Testis (tissue), 2 donors: ENCODE results near the gene DMD.

ENCODE experiments used
- POLR2A ChIP-seq: fragments of 450-650 bp; IDR thresholded peaks from one replicate; pipeline ENCODE4 v1.6.1; 2017; ENCODE audit warnings: antibody characterized with exemption, mild to moderate bottlenecking, moderate library complexity
- TF ChIP-seq, protein P1 (sequence below), 3 experiments: fragments of 450-650 bp in 2 of 3; fragments of 200-600 bp in 1 of 3; sonication (generic) in 1 of 3; IDR thresholded peaks; one replicate each; pipeline ENCODE4 v1.5.1; 2016 to 2019; ENCODE audit warnings: antibody characterized with exemption in 3 of 3, mild to moderate bottlenecking in 2 of 3, moderate library complexity in 1 of 3

DNA sequence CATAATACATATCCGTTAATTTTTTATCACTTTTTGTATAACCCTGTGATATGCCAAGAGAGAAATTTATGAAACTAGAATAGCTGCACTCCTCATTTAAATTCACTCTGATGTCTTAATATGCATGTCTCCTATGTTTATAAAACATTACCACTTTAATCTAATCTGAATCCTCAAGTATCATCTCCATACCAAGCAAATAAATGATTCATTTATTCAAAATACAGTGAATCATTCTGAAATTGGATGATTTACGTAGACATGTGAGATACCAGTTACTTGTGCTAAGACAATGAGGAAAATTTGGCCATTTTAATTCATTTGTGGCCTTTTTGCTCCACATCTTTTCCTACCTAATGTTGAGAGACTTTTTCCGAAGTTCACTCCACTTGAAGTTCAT lies 1704.4 kb downstream of the DMD start:
- TF ChIP-seq, protein P1, sequence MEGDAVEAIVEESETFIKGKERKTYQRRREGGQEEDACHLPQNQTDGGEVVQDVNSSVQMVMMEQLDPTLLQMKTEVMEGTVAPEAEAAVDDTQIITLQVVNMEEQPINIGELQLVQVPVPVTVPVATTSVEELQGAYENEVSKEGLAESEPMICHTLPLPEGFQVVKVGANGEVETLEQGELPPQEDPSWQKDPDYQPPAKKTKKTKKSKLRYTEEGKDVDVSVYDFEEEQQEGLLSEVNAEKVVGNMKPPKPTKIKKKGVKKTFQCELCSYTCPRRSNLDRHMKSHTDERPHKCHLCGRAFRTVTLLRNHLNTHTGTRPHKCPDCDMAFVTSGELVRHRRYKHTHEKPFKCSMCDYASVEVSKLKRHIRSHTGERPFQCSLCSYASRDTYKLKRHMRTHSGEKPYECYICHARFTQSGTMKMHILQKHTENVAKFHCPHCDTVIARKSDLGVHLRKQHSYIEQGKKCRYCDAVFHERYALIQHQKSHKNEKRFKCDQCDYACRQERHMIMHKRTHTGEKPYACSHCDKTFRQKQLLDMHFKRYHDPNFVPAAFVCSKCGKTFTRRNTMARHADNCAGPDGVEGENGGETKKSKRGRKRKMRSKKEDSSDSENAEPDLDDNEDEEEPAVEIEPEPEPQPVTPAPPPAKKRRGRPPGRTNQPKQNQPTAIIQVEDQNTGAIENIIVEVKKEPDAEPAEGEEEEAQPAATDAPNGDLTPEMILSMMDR (IDR thresholded peaks at IDR 0.05), result no peak
- no peak for TF ChIP-seq POLR2A
